Ovary (tissue), 9 donors: ENCODE results near the gene LY6G6D. TPM values are rescaled to one million over a fixed set of nuclear protein-coding genes. Genes with fewer than 3 reads are reported as not detected.

Experiments used
- DNase-seq, 5 donors: peaks; one replicate each; pipeline ENCODE4 v3.0.0-alpha.2; 2019 to 2020
- H3K27ac ChIP-seq, 2 donors: fragments of 200-600 bp; one replicate each; pipeline versions ENCODE4 v1.5.1 to v1.8.0; 2019 to 2022
- H3K27me3 ChIP-seq: fragments of 200-600 bp; one replicate; pipeline ENCODE4 v1.8.0; 2022
- H3K36me3 ChIP-seq: fragments of 200-600 bp; sonication (generic); one replicate; pipeline ENCODE4 v1.5.1; 2019
- H3K4me1 ChIP-seq: one replicate; pipeline ENCODE4 v1.8.1; 2013; ENCODE audit warnings: mild to moderate bottlenecking, moderate library complexity; ENCODE audit not compliant: insufficient read depth
- H3K4me3 ChIP-seq: fragments of 200-600 bp; sonication (generic); one replicate; pipeline ENCODE4 v1.5.1; 2017
- H3K9me3 ChIP-seq, 2 donors: fragments of 200-600 bp in 1 of 2; sonication (generic) in 1 of 2; one replicate each; pipeline versions ENCODE4 v1.5.1 to v1.8.1; 2013 to 2019; ENCODE audit warnings: mild to moderate bottlenecking in 1 of 2, moderate library complexity in 1 of 2
- CTCF ChIP-seq, 3 donors: fragments of 450-650 bp in 2 of 3; fragments of 200-600 bp in 1 of 3; IDR thresholded peaks; one replicate each; pipeline versions ENCODE4 v1.5.1 to v1.8.0; 2016 to 2022; ENCODE audit warnings: antibody characterized with exemption in 3 of 3, mild to moderate bottlenecking in 1 of 3
- EP300 ChIP-seq: sonication (generic); formaldehyde crosslinking; IDR thresholded peaks from one replicate; pipeline ENCODE4 v1.6.1; 2017; ENCODE audit warnings: antibody characterized with exemption
- POLR2A ChIP-seq: fragments of 450-650 bp; IDR thresholded peaks from one replicate; pipeline ENCODE4 v1.6.1; 2017; ENCODE audit warnings: antibody characterized with exemption, mild to moderate bottlenecking, moderate library complexity
- WGBS, 3 donors: extraction: QIAGEN DNeasy Blood & Tissue Kit in 1 of 3; methylation state at CpG; one replicate each; pipeline versions ENCODE4 v1.1.5 to v1.1.7; 2013 to 2017; 5-methylcytosine and 5-hydroxymethylcytosine counted together
- intact Hi-C, 4 donors: fragments of 100-400 bp; cut with DNase I; formaldehyde crosslinking; loops; one replicate each; pipeline versions ENCODE4 v1.11.0 to v1.15.1; 2022 to 2023
- polyA plus RNA-seq, 2 donors: library from polyadenylated mRNA; stranded (reverse); fragments of 200-250 nt in 1 of 2; fragments of 350-450 nt in 1 of 2; fragmentation: Illumina TruSeq in 1 of 2; extraction: RNeasy Lipid Tissue Mini Kit (QIAGEN cat#74804) in 1 of 2; gene quantifications; one replicate each; pipeline ENCODE4 v1.2.3, GENCODE V29; 2013 to 2014
- total RNA-seq, 7 donors: library from RNA; depleted of rRNA in 2 of 7; stranded (reverse); fragments of >200 nt in 2 of 7; fragmentation: NEBNext Ultra II Directional in 3 of 7; extraction: Animal tissue kit (Norgen Biotek cat#: 25700) in 3 of 7; gene quantifications; one replicate each; pipeline versions ENCODE4 v1.1.0 to v1.2.4, GENCODE V29; 2016 to 2023
- donor health status: DM: no; HTN: no; CAD: no; lungs with moderate emphysema.
- donor health status: DM: no; HTN: no; CAD: no.
- donor health status: Bipolar disorder and iron deficiency.
- donor health status: DM: yes; HTN: yes; CAD: no.
- donor health status: DM: no; HTN: no; CAD: no.
- donor health status: DM: yes; HTN: yes; CAD: no.

LY6G6D gene
- total and polyA plus RNA-seq, 9 donors = not detected

GRCh38 chr6:31744422-31744821 lies 29.3 kb downstream of the LY6G6D start:
- Histone ChIP-seq H3K27ac (no peak overlapping the region), H3K4me1 (peaks cover 2% of the 10 kb centered on the region), H3K9me3 (no peaks in the 10 kb centered on the region), H3K4me3 (no peak overlapping the region), H3K36me3 (no peaks in the 10 kb centered on the region), H3K27me3 (no peaks in the 10 kb centered on the region)
- no peak for DNase-seq
- intact Hi-C loops = loop anchor here in 1 of 4 donors (5.0 kb wide), 1 partner anchor 38 kb away; no protein-coding TSS in a partner anchor
- WGBS, 3 donors = 57 to 73% (median 59%) methylated on average over 1 of the region's 1 CpG
- no peak for TF ChIP-seq EP300
- no peak for TF ChIP-seq CTCF (IDR thresholded peaks at IDR 0.05)
- no peak for TF ChIP-seq POLR2A

GRCh38 chr6:31749301-31750036 lies 34.3 kb downstream of the LY6G6D start:
- no peak for DNase-seq
- Histone ChIP-seq H3K9me3 (no peaks in the 10 kb centered on the region), H3K4me1 (peaks cover 2% of the 10 kb centered on the region), H3K27ac (no peak overlapping the region), H3K27me3 (no peaks in the 10 kb centered on the region), H3K4me3 (no peak overlapping the region), H3K36me3 (no peaks in the 10 kb centered on the region)
- intact Hi-C loops = loop anchor here in 1 of 4 donors (2.0 kb wide), 1 partner anchor 37 kb away; no protein-coding TSS in a partner anchor
- TF ChIP-seq POLR2A = no peak
- TF ChIP-seq EP300 = no peak
- TF ChIP-seq CTCF (IDR thresholded peaks at IDR 0.05) = no peak
- 88 to 89% (median 89%) methylated on average over 8 of the region's 8 CpGs for WGBS, 3 donors

- Histone ChIP-seq H3K9me3 (no peaks in the 10 kb centered on the region), H3K27me3 (no peaks in the 10 kb centered on the region), H3K4me1 (peaks cover 2% of the 10 kb centered on the region), H3K36me3 (no peaks in the 10 kb centered on the region), H3K4me3 (no peak overlapping the region), H3K27ac (no peak overlapping the region)
- WGBS, 3 donors = 74 to 82% (median 81%) methylated on average over 7 of the region's 7 CpGs
- no peak for TF ChIP-seq CTCF (IDR thresholded peaks at IDR 0.05)
- no peak for TF ChIP-seq EP300
- TF ChIP-seq POLR2A = no peak
- DNase-seq = no peak
- intact Hi-C loops = loop anchor here in 1 of 4 donors (2.0 kb wide), 1 partner anchor 36 kb away; no protein-coding TSS in a partner anchor
These were observed 35.4 kb downstream of the LY6G6D start for GRCh38 chr6:31750411-31751022.

GRCh38 chr6:31752739-31753319 lies 37.7 kb downstream of the LY6G6D start:
- DNase-seq = no peak
- TF ChIP-seq CTCF (IDR thresholded peaks at IDR 0.05) (no peak), EP300 (no peak), POLR2A (no peak)
- Histone ChIP-seq H3K9me3 (no peaks in the 10 kb centered on the region), H3K4me3 (no peak overlapping the region), H3K27ac (no peak overlapping the region), H3K36me3 (no peaks in the 10 kb centered on the region), H3K4me1 (no peaks in the 10 kb centered on the region), H3K27me3 (no peaks in the 10 kb centered on the region)
- 57 to 64% (median 58%) methylated on average over 8 of the region's 8 CpGs for WGBS, 3 donors
- intact Hi-C loops = no loop called here
